Breast epithelium (tissue), 4 donors: ENCODE measurements around the gene PRDM7. TPM values are rescaled to one million over a fixed set of nuclear protein-coding genes. Genes with fewer than 3 reads are reported as not detected.

ENCODE experiments used
- DNase-seq, 2 donors: peaks; one replicate each; pipeline ENCODE4 v3.0.0-alpha.2; 2019; ENCODE audit warnings: low spot score in 2 of 2
- H3K27ac ChIP-seq, 2 donors: fragments of 200-600 bp; sonication (generic) in 1 of 2; one replicate each; pipeline ENCODE4 v1.5.1; 2016 to 2019; ENCODE audit warnings: mild to moderate bottlenecking in 1 of 2
- H3K27me3 ChIP-seq, 2 donors: fragments of 200-600 bp; sonication (generic) in 1 of 2; one replicate each; pipeline versions ENCODE4 v1.5.1 to v1.6.0; 2017 to 2019; ENCODE audit warnings: control low read depth in 1 of 2, mild to moderate bottlenecking in 1 of 2
- H3K36me3 ChIP-seq: fragments of 200-600 bp; one replicate; pipeline ENCODE4 v1.5.1; 2019
- H3K4me1 ChIP-seq, 2 donors: fragments of 200-600 bp; sonication (generic); one replicate each; pipeline ENCODE4 v1.5.1; 2016 to 2019; ENCODE audit warnings: control low read depth in 1 of 2
- H3K4me3 ChIP-seq, 3 donors: fragments of 200-600 bp; sonication (generic); 1 replicate in 2 of 3; 2 replicates in 1 of 3; pipeline ENCODE4 v1.5.1; 2016 to 2019; ENCODE audit warnings: mild to moderate bottlenecking in 3 of 3, moderate library complexity in 2 of 3
- H3K9me3 ChIP-seq, 2 donors: fragments of 200-600 bp; sonication (generic) in 1 of 2; one replicate each; pipeline ENCODE4 v1.5.1; 2016 to 2019; ENCODE audit warnings: control low read depth in 1 of 2
- CTCF ChIP-seq, 3 donors: fragments of 450-650 bp; IDR thresholded peaks; one replicate each; pipeline ENCODE4 v1.5.1; 2016 to 2017; ENCODE audit warnings: antibody characterized with exemption in 3 of 3, mild to moderate bottlenecking in 3 of 3, moderate library complexity in 3 of 3
- POLR2A ChIP-seq: fragments of 450-650 bp; IDR thresholded peaks from one replicate; pipeline ENCODE4 v1.6.1; 2016; ENCODE audit warnings: antibody characterized with exemption, mild to moderate bottlenecking, moderate library complexity
- POLR2AphosphoS5 ChIP-seq, 3 donors: sonication (generic); formaldehyde crosslinking; IDR thresholded peaks; one replicate each; pipeline ENCODE4 v1.6.1; 2017; ENCODE audit warnings: antibody characterized with exemption in 3 of 3
- intact Hi-C: fragments of 100-400 bp; cut with DNase I; formaldehyde crosslinking; loops from one replicate; pipeline ENCODE4 v1.15.1; 2023; ENCODE audit warnings: low total_unique reads
- total RNA-seq, 3 donors: library from RNA; depleted of rRNA; stranded (reverse); fragments of >200 nt; gene quantifications; one replicate each; pipeline ENCODE4 v1.1.0, GENCODE V29; 2016

The PRDM7 gene
- total RNA-seq, 3 donors from 2014 or later, result not detected

GRCh38 chr16:90022209-90023077 is 54.7 kb downstream of the PRDM7 start:
- peak; percentile 81 to 91 for DNase-seq
- Histone ChIP-seq H3K4me3 (peak overlapping the region; percentile 62 to 75 (median 70)), H3K27me3 (no peaks in the 10 kb centered on the region), H3K36me3 (no peaks in the 10 kb centered on the region), H3K4me1 (peaks cover 5% of the 10 kb centered on the region in 2 donors), H3K27ac (peak overlapping the region; percentile 82 to 87), H3K9me3 (no peaks in the 10 kb centered on the region)
- intact Hi-C loops, result no loop called here
- TF ChIP-seq CTCF (IDR thresholded peaks at IDR 0.05) (no peak), POLR2AphosphoS5 (IDR thresholded peaks at IDR 0.05) (peak in 2 of 3 donors; percentile 80 to 87), POLR2A (peak; percentile 30)

- no peak for DNase-seq
- no peaks in the 10 kb centered on the region for H3K36me3 ChIP-seq
- H3K4me1 ChIP-seq, result peaks cover 5% of the 10 kb centered on the region in 2 donors
- no peaks in the 10 kb centered on the region for H3K27me3 ChIP-seq
- H3K9me3 ChIP-seq, result no peaks in the 10 kb centered on the region
- intact Hi-C loops, result no loop called here
- TF ChIP-seq POLR2A, result no peak
- no peak for TF ChIP-seq POLR2AphosphoS5 (IDR thresholded peaks at IDR 0.05)
- no peak for TF ChIP-seq CTCF (IDR thresholded peaks at IDR 0.05)
- peak overlapping the region; percentile 69 to 71 for H3K27ac ChIP-seq
- H3K4me3 ChIP-seq, result no peak overlapping the region
These were observed 56.2 kb downstream of the PRDM7 start for GRCh38 chr16:90020838-90021382.

GRCh38 chr16:90020260-90020837 is 56.8 kb downstream of the PRDM7 start:
- Histone ChIP-seq H3K4me3 (peak overlapping the region in 2 of 3 donors; percentile 71 to 97), H3K36me3 (no peaks in the 10 kb centered on the region), H3K27me3 (no peaks in the 10 kb centered on the region), H3K9me3 (no peaks in the 10 kb centered on the region), H3K27ac (peak overlapping the region; percentile 69 to 71), H3K4me1 (peaks cover 5% of the 10 kb centered on the region in 2 donors)
- no peak for DNase-seq
- no peak for TF ChIP-seq CTCF (IDR thresholded peaks at IDR 0.05)
- TF ChIP-seq POLR2A, result no peak
- no peak for TF ChIP-seq POLR2AphosphoS5 (IDR thresholded peaks at IDR 0.05)
- intact Hi-C loops, result no loop called here

- no peak for TF ChIP-seq POLR2A
- no peak for TF ChIP-seq CTCF (IDR thresholded peaks at IDR 0.05)
- TF ChIP-seq POLR2AphosphoS5 (IDR thresholded peaks at IDR 0.05), result no peak
- H3K4me1 ChIP-seq, result peaks cover 5% of the 10 kb centered on the region in 2 donors
- intact Hi-C loops, result no loop called here
- H3K27ac ChIP-seq, result peak overlapping the region; percentile 71 to 90
- DNase-seq, result no peak
- H3K9me3 ChIP-seq, result no peaks in the 10 kb centered on the region
- peak overlapping the region; percentile 40 to 97 (median 71) for H3K4me3 ChIP-seq
- H3K27me3 ChIP-seq, result no peaks in the 10 kb centered on the region
- H3K36me3 ChIP-seq, result no peaks in the 10 kb centered on the region
These were observed 57.4 kb downstream of the PRDM7 start for GRCh38 chr16:90019543-90020259.
